Measurements from ENCODE around the gene MANSC4.

Gene MANSC4

DNA sequence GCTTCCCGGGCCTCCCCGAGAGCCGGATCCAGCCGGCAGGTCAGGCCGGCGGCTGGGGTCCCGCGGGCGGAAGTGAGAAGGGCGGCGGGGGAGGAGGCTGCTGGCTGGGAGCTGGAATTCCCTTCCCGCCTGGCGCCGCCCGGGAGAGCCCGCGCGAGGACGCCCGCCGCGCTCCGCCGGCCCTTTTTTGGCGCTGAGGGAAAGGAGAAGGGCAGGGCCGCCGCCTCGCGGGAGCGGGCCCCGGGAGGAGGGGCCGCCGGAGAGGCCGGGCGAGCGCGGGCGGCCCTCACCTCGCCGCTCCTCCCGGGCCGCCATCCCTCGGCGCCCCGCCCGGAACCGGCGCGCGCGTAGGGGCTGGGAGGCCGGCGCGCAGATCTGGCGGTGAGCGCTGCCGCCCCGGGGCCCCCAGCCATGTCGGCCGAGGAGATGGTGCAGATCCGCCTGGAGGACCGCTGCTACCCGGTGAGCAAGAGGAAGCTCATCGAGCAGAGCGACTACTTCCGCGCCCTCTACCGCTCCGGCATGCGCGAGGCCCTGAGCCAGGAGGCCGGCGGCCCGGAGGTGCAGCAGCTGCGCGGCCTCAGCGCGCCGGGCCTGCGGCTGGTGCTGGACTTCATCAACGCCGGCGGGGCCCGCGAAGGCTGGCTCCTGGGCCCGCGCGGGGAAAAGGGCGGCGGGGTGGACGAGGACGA is at the start of gene MANSC4, which contains the start of gene KLHL42:
Gene MANSC4, minus strand, starts transcription at position 317 of the 692 bp plus-strand sequence. CDS start 8,960 bp downstream, outside the sequence.
Gene KLHL42, plus strand, starts transcription at position 314 of the 692 bp plus-strand sequence. Its CDS starts 98 bp downstream, at position 412.
- no peaks in the 10 kb centered on the region; the same call in none of the 2 replicates for H3K36me3 ChIP-seq (ENCODE audit: control insufficient read depth, insufficient read depth, low read length)
- H3K27me3 ChIP-seq (replicated peaks; ENCODE audit: control insufficient read depth, insufficient read depth, low read length), result no peaks in the 10 kb centered on the region
- peak; percentile 83 for DNase-seq (ENCODE audit: extremely low read depth, insufficient read length)
- H3K4me3 ChIP-seq (replicated peaks; ENCODE audit: low read depth, low read length), result peak within 1 kb of the TSS; percentile 90
- TF ChIP-seq, protein P1, sequence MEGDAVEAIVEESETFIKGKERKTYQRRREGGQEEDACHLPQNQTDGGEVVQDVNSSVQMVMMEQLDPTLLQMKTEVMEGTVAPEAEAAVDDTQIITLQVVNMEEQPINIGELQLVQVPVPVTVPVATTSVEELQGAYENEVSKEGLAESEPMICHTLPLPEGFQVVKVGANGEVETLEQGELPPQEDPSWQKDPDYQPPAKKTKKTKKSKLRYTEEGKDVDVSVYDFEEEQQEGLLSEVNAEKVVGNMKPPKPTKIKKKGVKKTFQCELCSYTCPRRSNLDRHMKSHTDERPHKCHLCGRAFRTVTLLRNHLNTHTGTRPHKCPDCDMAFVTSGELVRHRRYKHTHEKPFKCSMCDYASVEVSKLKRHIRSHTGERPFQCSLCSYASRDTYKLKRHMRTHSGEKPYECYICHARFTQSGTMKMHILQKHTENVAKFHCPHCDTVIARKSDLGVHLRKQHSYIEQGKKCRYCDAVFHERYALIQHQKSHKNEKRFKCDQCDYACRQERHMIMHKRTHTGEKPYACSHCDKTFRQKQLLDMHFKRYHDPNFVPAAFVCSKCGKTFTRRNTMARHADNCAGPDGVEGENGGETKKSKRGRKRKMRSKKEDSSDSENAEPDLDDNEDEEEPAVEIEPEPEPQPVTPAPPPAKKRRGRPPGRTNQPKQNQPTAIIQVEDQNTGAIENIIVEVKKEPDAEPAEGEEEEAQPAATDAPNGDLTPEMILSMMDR (IDR thresholded peaks at IDR 0.05; ENCODE audit: insufficient read depth, low read length, poor library complexity, severe bottlenecking), result no peak

DNA sequence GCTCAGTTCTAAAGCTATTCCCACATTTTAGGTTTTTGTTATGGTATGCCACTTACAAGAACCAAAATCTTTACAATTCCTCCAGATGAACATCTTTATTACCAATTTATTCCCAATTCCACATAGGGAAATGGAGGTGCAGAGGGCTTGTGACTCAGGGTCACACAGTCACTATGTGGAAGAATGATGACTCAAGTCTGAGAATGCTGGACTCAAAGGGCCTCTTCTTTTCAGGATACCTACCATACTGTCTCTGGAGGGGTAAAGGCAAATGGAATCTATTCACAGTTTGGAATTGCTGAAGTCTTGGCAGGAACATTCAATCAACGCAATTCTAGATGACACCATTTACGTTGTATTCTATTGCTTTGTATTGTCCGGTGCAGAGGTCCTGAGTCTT is 48.2 kb upstream of the MANSC4 start:
- no peaks in the 10 kb centered on the region for H3K27me3 ChIP-seq (replicated peaks; ENCODE audit: control insufficient read depth, insufficient read depth, low read length)
- TF ChIP-seq, protein P1 (IDR thresholded peaks at IDR 0.05; ENCODE audit: insufficient read depth, low read length, poor library complexity, severe bottlenecking), result no peak
- H3K4me3 ChIP-seq (replicated peaks; ENCODE audit: low read depth, low read length), result no peak overlapping the region
- no peak for DNase-seq (ENCODE audit: extremely low read depth, insufficient read length)
- no peaks in the 10 kb centered on the region for H3K36me3 ChIP-seq (ENCODE audit: control insufficient read depth, insufficient read depth, low read length)

DNA sequence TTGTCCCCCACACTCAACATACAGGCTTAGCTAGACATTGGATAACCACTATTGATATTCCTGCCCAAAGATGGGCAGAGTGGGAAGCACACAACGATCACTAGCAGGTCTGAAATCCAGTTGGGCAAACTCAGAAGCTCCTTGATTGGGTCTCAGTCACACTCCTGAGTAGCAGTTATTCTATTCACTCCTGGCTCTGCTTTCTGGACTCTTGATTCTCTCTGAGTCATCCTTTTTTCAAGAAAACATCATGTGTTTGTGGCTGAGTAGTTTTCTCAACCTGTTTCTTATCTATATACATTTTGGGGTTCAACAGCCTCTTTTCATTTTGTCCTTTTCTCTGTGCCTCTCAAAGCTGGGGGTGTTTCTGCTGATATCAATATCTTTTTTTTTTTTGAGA is 46.0 kb upstream of the MANSC4 start:
- no peak overlapping the region for H3K4me3 ChIP-seq (replicated peaks; ENCODE audit: low read depth, low read length)
- TF ChIP-seq, protein P1 (IDR thresholded peaks at IDR 0.05; ENCODE audit: insufficient read depth, low read length, poor library complexity, severe bottlenecking), result no peak
- no peak for DNase-seq (ENCODE audit: extremely low read depth, insufficient read length)

DNA sequence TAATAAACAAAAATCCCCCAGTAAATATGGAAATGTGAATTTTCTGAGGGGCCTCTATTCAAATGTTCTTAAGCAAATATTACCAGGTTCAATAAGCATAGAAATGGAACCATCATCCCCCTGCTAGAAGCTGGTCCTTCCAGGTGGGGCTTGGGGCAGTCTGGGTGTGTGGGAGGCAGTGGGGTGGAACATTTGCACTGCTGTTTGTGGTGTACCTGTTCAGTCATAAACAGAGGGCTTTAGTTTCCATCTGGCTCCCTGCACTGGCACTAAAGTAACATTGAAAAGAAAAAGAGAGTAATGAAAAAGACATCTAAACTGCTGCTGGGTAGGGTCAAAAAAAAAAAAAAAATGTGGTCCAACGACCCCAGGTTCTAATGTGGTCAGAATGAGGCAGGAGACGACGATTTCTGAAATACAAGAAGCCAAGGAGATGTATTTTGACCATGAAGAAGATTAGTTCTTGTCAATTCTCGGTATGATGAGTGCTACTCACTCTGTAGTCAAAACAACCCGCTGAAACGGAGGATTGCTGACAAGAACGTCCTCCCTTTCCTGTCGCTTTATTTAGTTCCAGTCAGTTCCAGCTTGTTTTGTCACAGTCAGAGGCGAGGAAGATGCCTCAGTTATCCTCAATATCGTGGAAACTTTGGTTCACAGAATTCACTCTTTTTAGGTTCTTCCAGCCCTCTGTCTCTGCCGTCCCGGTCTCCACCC is 44.2 kb upstream of the MANSC4 start:
- Histone ChIP-seq H3K27me3 (replicated peaks; ENCODE audit: control insufficient read depth, insufficient read depth, low read length) (no peaks in the 10 kb centered on the region), H3K36me3 (ENCODE audit: control insufficient read depth, insufficient read depth, low read length) (no peaks in the 10 kb centered on the region), H3K4me3 (replicated peaks; ENCODE audit: low read depth, low read length) (peak overlapping the region; percentile 13; the same call in 1 of the 2 replicates)
- DNase-seq (ENCODE audit: extremely low read depth, insufficient read length), result peak; percentile 71
- TF ChIP-seq, protein P1 (IDR thresholded peaks at IDR 0.05; ENCODE audit: insufficient read depth, low read length, poor library complexity, severe bottlenecking), result no peak

More for the DNA sequence above, 46.0 kb upstream of the MANSC4 start:
- Histone ChIP-seq H3K27me3 (replicated peaks; ENCODE audit: control insufficient read depth, insufficient read depth, low read length) (no peaks in the 10 kb centered on the region), H3K36me3 (ENCODE audit: control insufficient read depth, insufficient read depth, low read length) (no peaks in the 10 kb centered on the region)

DNA sequence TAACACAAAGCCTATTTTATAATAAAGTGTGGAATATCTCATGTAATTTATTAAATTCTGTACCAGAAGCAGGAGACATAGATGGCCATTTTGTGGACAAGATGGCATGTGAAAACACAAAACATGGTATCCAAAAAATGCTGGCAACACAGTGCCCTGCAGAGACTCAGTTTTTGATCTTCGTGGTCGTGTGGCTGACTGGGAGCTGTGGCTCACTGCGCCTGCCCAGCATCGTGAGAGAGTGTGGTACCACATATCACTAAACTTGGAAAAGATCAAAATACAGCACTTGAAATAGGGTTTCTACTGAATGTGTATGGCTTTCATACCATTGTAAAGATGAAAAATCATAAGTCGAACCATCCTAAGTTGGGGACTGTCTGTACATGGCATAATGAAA is 43.0 kb upstream of the MANSC4 start:
- TF ChIP-seq, protein P1 (IDR thresholded peaks at IDR 0.05; ENCODE audit: insufficient read depth, low read length, poor library complexity, severe bottlenecking), result no peak
- Histone ChIP-seq H3K27me3 (replicated peaks; ENCODE audit: control insufficient read depth, insufficient read depth, low read length) (no peaks in the 10 kb centered on the region), H3K4me3 (replicated peaks; ENCODE audit: low read depth, low read length) (peak overlapping the region; percentile 36; the same call in 1 of the 2 replicates), H3K36me3 (ENCODE audit: control insufficient read depth, insufficient read depth, low read length) (no peaks in the 10 kb centered on the region)
- no peak for DNase-seq (ENCODE audit: extremely low read depth, insufficient read length)
